Sigmoid colon (tissue), 7 donors: ENCODE results near the gene EPHA8. TPM values are rescaled to one million over a fixed set of nuclear protein-coding genes. Genes with fewer than 3 reads are reported as not detected.

Experiments used
- DNase-seq: peaks from one replicate; pipeline ENCODE4 v3.0.0-alpha.2; 2019
- H3K27ac ChIP-seq, 4 donors: fragments of 200-600 bp; sonication (generic); one replicate each; pipeline ENCODE4 v1.5.1; 2016 to 2019; ENCODE audit warnings: mild to moderate bottlenecking in 1 of 4
- H3K27me3 ChIP-seq, 3 donors: fragments of 200-600 bp; sonication (generic); one replicate each; pipeline ENCODE4 v1.5.1; 2019; ENCODE audit warnings: mild to moderate bottlenecking in 1 of 3
- H3K36me3 ChIP-seq, 4 donors: fragments of 200-600 bp; sonication (generic); one replicate each; pipeline ENCODE4 v1.5.1; 2016 to 2019
- H3K4me1 ChIP-seq, 4 donors: fragments of 200-600 bp; sonication (generic); one replicate each; pipeline ENCODE4 v1.5.1; 2017 to 2019
- H3K4me3 ChIP-seq, 4 donors: fragments of 200-600 bp; sonication (generic); one replicate each; pipeline ENCODE4 v1.5.1; 2017 to 2019; ENCODE audit warnings: mild to moderate bottlenecking in 2 of 4, moderate library complexity in 1 of 4
- H3K9me3 ChIP-seq, 4 donors: fragments of 200-600 bp in 3 of 4; sonication (generic) in 3 of 4; one replicate each; pipeline versions ENCODE4 v1.5.1 to v1.6.1; 2013 to 2019
- CTCF ChIP-seq, 4 experiments: fragments of 450-650 bp in 3 of 4; fragments of 200-600 bp in 1 of 4; IDR thresholded peaks; one replicate each; pipeline ENCODE4 v1.5.1; 2016 to 2019; ENCODE audit warnings: antibody characterized with exemption in 4 of 4, mild to moderate bottlenecking in 3 of 4, moderate library complexity in 2 of 4
- EP300 ChIP-seq, 4 donors: sonication (generic); formaldehyde crosslinking; IDR thresholded peaks; one replicate each; pipeline ENCODE4 v1.6.1; 2017; ENCODE audit warnings: antibody characterized with exemption in 4 of 4
- POLR2A ChIP-seq, 2 donors: fragments of 450-650 bp; IDR thresholded peaks; one replicate each; pipeline ENCODE4 v1.6.1; 2016; ENCODE audit warnings: antibody characterized with exemption in 2 of 2, mild to moderate bottlenecking in 2 of 2, moderate library complexity in 2 of 2
- POLR2AphosphoS5 ChIP-seq, 4 donors: sonication (generic); formaldehyde crosslinking; IDR thresholded peaks; one replicate each; pipeline ENCODE4 v1.6.1; 2017; ENCODE audit warnings: antibody characterized with exemption in 4 of 4
- whole genome bisulfite sequencing, 2 donors: extraction: QIAGEN DNeasy Blood & Tissue Kit; methylation state at CpG; one replicate each; pipeline ENCODE4 v1.1.7; 2013; 5-methylcytosine and 5-hydroxymethylcytosine counted together
- intact Hi-C: fragments of 100-400 bp; cut with DNase I; formaldehyde crosslinking; loops from one replicate; pipeline ENCODE4 v1.15.1; 2023
- polyA plus RNA-seq, 3 donors: library from polyadenylated mRNA; stranded (reverse); fragments of 200-250 nt; gene quantifications; one replicate each; pipeline ENCODE4 v1.2.3, GENCODE V29; 2013
- total RNA-seq, 4 donors: library from RNA; depleted of rRNA; stranded (reverse); fragments of >200 nt; gene quantifications; one replicate each; pipeline ENCODE4 v1.1.0, GENCODE V29; 2016
- donor health status: healthy with polysubstance abuse.
- donor health status: Bipolar disorder and iron deficiency.
- donor health status: healthy.

Gene EPHA8
- total and polyA plus RNA-seq, 7 donors, result not detected

GRCh38 chr1:22592051-22592450, 28.8 kb downstream of the EPHA8 start:
- peaks cover 0 to 48% (median 19%) of the 10 kb centered on the region in 3 donors for H3K27me3 ChIP-seq
- intact Hi-C loops, result no loop called here

GRCh38 chr1:22592919-22593790, 29.9 kb downstream of the EPHA8 start:
- H3K27me3 ChIP-seq, result peaks cover 0 to 46% (median 19%) of the 10 kb centered on the region in 3 donors
- no peaks in the 10 kb centered on the region for H3K9me3 ChIP-seq
- WGBS, 2 donors, result 19 to 49% methylated on average over 38 of the region's 38 CpGs
- intact Hi-C loops, result no loop called here
- H3K4me1 ChIP-seq, result no peaks in the 10 kb centered on the region
- no peak overlapping the region for H3K27ac ChIP-seq
- H3K4me3 ChIP-seq, result no peak overlapping the region
- TF ChIP-seq EP300 (IDR thresholded peaks at IDR 0.05) (no peak), POLR2A (IDR thresholded peaks at IDR 0.05) (no peak), POLR2AphosphoS5 (IDR thresholded peaks at IDR 0.05) (no peak), CTCF (IDR thresholded peaks at IDR 0.05) (no peak)
- H3K36me3 ChIP-seq, result no peaks in the 10 kb centered on the region
- DNase-seq, result peak; percentile 55

More at GRCh38 chr1:22592051-22592450, 28.8 kb downstream of the EPHA8 start:
- Histone ChIP-seq H3K9me3 (no peaks in the 10 kb centered on the region), H3K4me1 (no peaks in the 10 kb centered on the region), H3K27ac (no peak overlapping the region), H3K36me3 (no peaks in the 10 kb centered on the region), H3K4me3 (no peak overlapping the region)
- WGBS, 2 donors, result 77 to 80% methylated on average over 9 of the region's 9 CpGs
- TF ChIP-seq POLR2AphosphoS5 (IDR thresholded peaks at IDR 0.05), result no peak
- TF ChIP-seq EP300 (IDR thresholded peaks at IDR 0.05), result no peak
- TF ChIP-seq POLR2A (IDR thresholded peaks at IDR 0.05), result no peak
- no peak for TF ChIP-seq CTCF (IDR thresholded peaks at IDR 0.05)
- DNase-seq, result no peak

GRCh38 chr1:22594396-22594795, 31.1 kb downstream of the EPHA8 start:
- peaks cover 0 to 55% (median 20%) of the 10 kb centered on the region in 3 donors for H3K27me3 ChIP-seq
- no peaks in the 10 kb centered on the region for H3K4me1 ChIP-seq
- no peaks in the 10 kb centered on the region for H3K36me3 ChIP-seq
- no peak overlapping the region for H3K4me3 ChIP-seq
- intact Hi-C loops, result no loop called here
- DNase-seq, result no peak
- 78 to 79% methylated on average over 10 of the region's 10 CpGs for WGBS, 2 donors
- H3K27ac ChIP-seq, result no peak overlapping the region
- no peaks in the 10 kb centered on the region for H3K9me3 ChIP-seq
- TF ChIP-seq CTCF (IDR thresholded peaks at IDR 0.05) (no peak), EP300 (IDR thresholded peaks at IDR 0.05) (no peak), POLR2AphosphoS5 (IDR thresholded peaks at IDR 0.05) (no peak), POLR2A (IDR thresholded peaks at IDR 0.05) (no peak)

- Histone ChIP-seq H3K27me3 (peaks cover 0 to 57% (median 18%) of the 10 kb centered on the region in 3 donors), H3K4me3 (no peak overlapping the region), H3K4me1 (no peaks in the 10 kb centered on the region), H3K36me3 (no peaks in the 10 kb centered on the region), H3K9me3 (no peaks in the 10 kb centered on the region), H3K27ac (no peak overlapping the region)
- no peak for TF ChIP-seq POLR2AphosphoS5 (IDR thresholded peaks at IDR 0.05)
- TF ChIP-seq CTCF (IDR thresholded peaks at IDR 0.05), result no peak
- TF ChIP-seq EP300 (IDR thresholded peaks at IDR 0.05), result no peak
- TF ChIP-seq POLR2A (IDR thresholded peaks at IDR 0.05), result no peak
- no peak for DNase-seq
- intact Hi-C loops, result no loop called here
- WGBS, 2 donors, result 72 to 73% methylated on average over 7 of the region's 7 CpGs
These were observed 31.8 kb downstream of the EPHA8 start for GRCh38 chr1:22595108-22595507.
